ENCODE results near the gene PSMA7.

- TF ChIP-seq REST (IDR thresholded peaks at IDR 0.05) (no peak), SP1 (IDR thresholded peaks at IDR 0.05) (no peak), GABPA (IDR thresholded peaks at IDR 0.05 in 1 of 2, conservative IDR thresholded peaks at IDR 0.05 in 1 of 2) (no peak), CTCF (IDR thresholded peaks at IDR 0.05; ENCODE audit: low read depth, low read length, missing input control) (no peak), HNF4A (conservative IDR thresholded peaks at IDR 0.05) (no peak), YY1 (IDR thresholded peaks at IDR 0.05) (no peak), MAX (IDR thresholded peaks at IDR 0.05) (no peak), JUND (IDR thresholded peaks at IDR 0.05) (no peak), ZBTB33 (IDR thresholded peaks at IDR 0.05) (no peak), ATF3 (IDR thresholded peaks at IDR 0.05) (no peak)
Measured at GRCh38 chr20:62133864-62134263, 9.3 kb downstream of the PSMA7 start.

Measured in liver (tissue), 3 donors.